Effector CD8-positive, alpha-beta T cell (primary cell): Measurements from ENCODE around the gene CDON.

Experiments used
- DNase-seq: peaks from one replicate; lab custom pipeline; 2025; lab: John Stamatoyannopoulos, UW

The CDON gene

GRCh38 chr11:125944350-125945010, 118.2 kb downstream of the CDON start:
- DNase-seq: no peak

- no peak for DNase-seq
These were observed 118.9 kb downstream of the CDON start for GRCh38 chr11:125943661-125944349.

GRCh38 chr11:125942771-125943428, 119.8 kb downstream of the CDON start:
- no peak for DNase-seq

GRCh38 chr11:125941619-125942611, 120.8 kb downstream of the CDON start:
- DNase-seq: peak; percentile 25

- no peak for DNase-seq
These were observed 121.4 kb downstream of the CDON start for GRCh38 chr11:125941267-125941618.

- DNase-seq: no peak
These were observed 122.5 kb downstream of the CDON start for GRCh38 chr11:125940145-125940544.

- no peak for DNase-seq
These were observed 123.6 kb downstream of the CDON start for GRCh38 chr11:125939081-125939521.

DNA sequence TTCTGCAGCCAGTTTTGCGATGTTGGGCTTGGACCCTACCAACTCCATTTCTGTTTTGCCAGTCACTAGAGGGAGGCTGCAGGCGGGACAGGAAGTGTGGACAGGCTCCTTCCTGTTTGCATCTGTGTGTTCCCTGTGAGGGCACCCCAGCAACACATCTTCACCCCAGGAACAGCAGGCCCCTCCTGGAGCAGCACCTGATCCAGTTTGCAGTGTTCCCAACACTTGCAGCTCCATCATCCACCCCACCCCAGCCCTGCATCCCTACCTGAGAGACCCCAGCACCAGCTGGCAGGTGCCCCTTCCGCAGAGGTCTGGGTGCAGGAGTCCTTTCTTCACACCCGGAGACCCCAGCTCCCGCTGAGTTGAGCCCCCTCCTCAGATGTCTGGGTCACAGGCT, 124.2 kb downstream of the CDON start:
- no peak for DNase-seq

GRCh38 chr11:125935618-125936199, 127.0 kb downstream of the CDON start:
- DNase-seq: no peak

DNA sequence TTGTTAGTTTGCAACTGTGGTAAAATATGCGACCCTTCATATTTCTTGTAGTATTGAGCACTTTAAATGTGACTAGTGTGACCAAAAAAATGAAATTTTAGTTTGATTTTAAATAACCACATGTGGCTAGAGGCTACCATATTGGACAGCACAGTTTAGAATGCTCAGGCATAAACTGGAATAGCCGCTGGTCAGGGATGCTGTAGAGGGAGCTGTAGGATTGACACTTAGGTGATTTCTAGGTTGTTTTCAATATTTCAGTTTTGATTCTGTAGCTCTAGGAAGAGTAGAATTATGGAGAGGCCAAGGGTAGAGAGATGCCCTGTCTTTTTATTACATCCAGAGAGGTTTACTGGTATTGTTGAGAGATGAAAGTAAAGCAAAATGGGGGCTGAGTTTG, 127.6 kb downstream of the CDON start:
- no peak for DNase-seq

DNA sequence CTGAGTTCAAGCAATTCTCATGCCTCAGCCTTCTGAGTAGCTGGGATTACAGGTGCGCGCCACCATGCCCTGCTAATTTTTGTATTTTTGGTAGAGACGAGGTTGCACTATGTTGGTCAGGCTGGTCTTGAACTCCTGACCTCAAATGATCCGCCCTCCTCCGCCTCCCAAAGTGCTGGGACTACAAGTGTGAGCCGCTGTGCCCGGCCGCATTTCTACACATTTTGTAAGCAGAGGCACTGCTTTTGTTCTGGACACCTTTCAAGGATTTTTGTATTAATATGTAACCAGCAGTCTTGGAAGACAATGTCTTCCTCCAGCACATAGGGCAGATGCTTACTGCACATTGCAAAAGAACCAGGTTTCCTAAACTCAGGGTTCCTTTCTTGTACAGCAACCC, 128.2 kb downstream of the CDON start:
- DNase-seq: no peak

GRCh38 chr11:125933030-125933813, 129.4 kb downstream of the CDON start:
- no peak for DNase-seq

GRCh38 chr11:125932301-125932700, 130.4 kb downstream of the CDON start:
- DNase-seq: no peak

DNA sequence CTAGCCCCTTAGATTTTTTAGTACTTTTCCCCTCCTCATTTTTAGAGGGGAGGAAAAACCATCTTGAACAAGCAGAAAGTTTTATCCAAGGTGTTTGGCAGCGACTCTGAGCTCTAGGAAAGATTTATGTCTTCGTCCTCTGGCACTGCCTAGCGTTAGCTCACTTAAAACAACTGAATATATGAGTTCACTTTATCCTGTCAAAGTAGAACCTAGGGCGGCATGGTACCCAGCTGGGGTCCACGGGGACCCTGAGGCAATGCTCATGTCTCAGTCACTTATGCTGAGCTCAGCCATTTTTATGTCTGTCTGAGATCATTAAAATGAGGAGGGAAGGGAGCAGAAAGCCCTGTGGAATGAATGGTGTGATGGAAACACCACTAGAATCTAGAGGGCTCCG, 131.0 kb downstream of the CDON start:
- no peak for DNase-seq

- no peak for DNase-seq
These were observed 131.6 kb downstream of the CDON start for GRCh38 chr11:125931116-125931515.

GRCh38 chr11:125930076-125930450, 132.6 kb downstream of the CDON start:
- no peak for DNase-seq

DNA sequence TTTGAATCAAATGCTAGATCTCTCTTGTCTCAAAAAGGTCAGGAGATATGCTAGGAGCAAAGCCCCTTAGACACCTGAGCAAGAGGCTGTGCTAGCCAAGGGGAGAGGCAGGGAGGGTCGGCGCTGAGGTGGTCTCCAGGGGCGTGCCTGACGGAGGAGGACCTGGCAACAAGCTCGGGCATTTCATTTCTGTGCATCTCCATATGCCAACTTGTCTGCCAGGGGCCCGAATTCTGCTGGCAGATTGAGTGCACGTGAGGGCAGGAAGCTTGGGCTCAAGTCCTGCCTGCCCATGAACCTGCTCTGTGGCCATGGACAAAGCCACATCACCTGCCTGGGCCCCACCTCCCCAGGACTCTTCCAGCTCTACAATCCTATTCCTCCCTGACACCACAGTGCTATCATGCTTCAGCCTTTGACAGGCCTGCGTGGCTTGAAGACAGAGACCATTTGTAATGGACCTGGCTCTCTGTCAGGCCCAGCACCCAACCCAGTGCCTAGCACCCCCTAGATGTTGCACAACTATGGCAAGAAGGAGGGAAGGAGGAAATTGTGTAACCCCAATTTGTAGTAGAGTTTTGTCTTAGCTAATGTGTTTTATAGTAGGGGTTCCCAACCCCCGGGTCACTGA, 133.1 kb downstream of the CDON start:
- DNase-seq: no peak

DNA sequence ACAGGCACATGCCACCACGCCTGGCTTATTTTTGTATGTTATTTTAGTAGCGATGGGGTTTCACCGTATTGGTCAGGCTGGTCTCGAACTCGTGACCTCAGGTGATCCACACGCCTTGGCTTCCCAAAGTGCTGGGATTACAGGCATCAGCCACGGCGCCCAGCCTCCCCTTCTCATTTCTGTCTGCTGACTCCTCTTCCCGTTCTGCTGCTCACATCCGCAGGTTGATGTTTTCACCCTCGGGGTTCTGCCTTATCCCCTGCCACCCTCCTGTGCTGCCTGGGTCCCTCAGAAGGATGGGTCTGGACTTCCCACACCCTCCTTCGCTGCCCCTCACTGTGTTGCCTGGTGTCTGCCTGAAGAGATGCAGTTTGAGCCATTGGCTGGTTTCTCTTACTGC, 136.0 kb downstream of the CDON start:
- no peak for DNase-seq

- DNase-seq: no peak
These were observed 136.9 kb downstream of the CDON start for GRCh38 chr11:125925804-125926203.

- DNase-seq: no peak
These were observed 137.4 kb downstream of the CDON start for GRCh38 chr11:125925247-125925740.
